Skeletal muscle satellite cell (primary cell): Measurements from ENCODE around the gene CD86. TPM values are rescaled to one million over a fixed set of nuclear protein-coding genes. Genes with fewer than 3 reads are reported as not detected.

ENCODE experiments used
- H3K27me3 ChIP-seq: 2 replicates; pipeline ENCODE4 v1.7.0; 2013; ENCODE audit warnings: low read length; ENCODE audit not compliant: control insufficient read depth, insufficient read depth
- H3K36me3 ChIP-seq: 2 replicates; pipeline ENCODE4 v1.7.0; 2013; ENCODE audit warnings: mild to moderate bottlenecking, control low read depth, low read length; ENCODE audit not compliant: insufficient read depth
- H3K4me1 ChIP-seq: 2 replicates; pipeline ENCODE4 v1.7.0; 2013; ENCODE audit warnings: low read length; ENCODE audit not compliant: control insufficient read depth, insufficient read depth
- H3K4me2 ChIP-seq: 2 replicates; pipeline ENCODE4 v1.7.0; 2013; ENCODE audit warnings: mild to moderate bottlenecking, low read length
- H3K4me3 ChIP-seq: 2 replicates; pipeline ENCODE4 v1.7.0; 2013; ENCODE audit warnings: low read length
- H3K9ac ChIP-seq: 2 replicates; pipeline ENCODE4 v1.7.0; 2013; ENCODE audit warnings: mild to moderate bottlenecking, low read depth, low read length, moderate library complexity
- H3K9me3 ChIP-seq: replicated peaks from 2 replicates; pipeline ENCODE4 v1.7.0; 2013; ENCODE audit warnings: mild to moderate bottlenecking, control low read depth, low read length
- total RNA-seq: library from RNA; depleted of rRNA; stranded (reverse); fragments of >200 nt; gene quantifications from 2 replicates; pipeline ENCODE4 v1.2.3, GENCODE V29; 2012; rRNA removed

Gene CD86
- total RNA-seq, result not detected in 2 replicates

- Histone ChIP-seq H3K4me2 (no peak within 1 kb of the TSS), H3K27me3 (no peaks in the 10 kb centered on the region), H3K4me3 (no peak within 1 kb of the TSS), H3K9me3 (no peaks in the 10 kb centered on the region), H3K36me3 (no peaks in the 10 kb centered on the region), H3K4me1 (no peaks in the 10 kb centered on the region), H3K9ac (no peak within 1 kb of the TSS)
These were observed at the start of gene CD86 for GRCh38 chr3:122055215-122055614. Gene CD86 (plus strand): TSS chr3:122055362. CDS start chr3:122055490, 128 bp downstream.

GRCh38 chr3:122006267-122006666, 48.9 kb upstream of the CD86 start:
- H3K4me2 ChIP-seq, result no peak overlapping the region
- H3K9ac ChIP-seq, result no peak overlapping the region
- no peaks in the 10 kb centered on the region for H3K36me3 ChIP-seq
- H3K27me3 ChIP-seq, result peaks cover 4% of the 10 kb centered on the region
- no peak overlapping the region for H3K4me3 ChIP-seq
- H3K4me1 ChIP-seq, result no peaks in the 10 kb centered on the region
- H3K9me3 ChIP-seq, result no peaks in the 10 kb centered on the region

- Histone ChIP-seq H3K36me3 (no peaks in the 10 kb centered on the region), H3K4me2 (no peak overlapping the region), H3K4me3 (no peak overlapping the region), H3K27me3 (peaks cover 6% of the 10 kb centered on the region), H3K9ac (no peak overlapping the region), H3K4me1 (no peaks in the 10 kb centered on the region), H3K9me3 (no peaks in the 10 kb centered on the region)
These were observed 47.0 kb upstream of the CD86 start for GRCh38 chr3:122008166-122008565.

GRCh38 chr3:122010506-122010905, 44.7 kb upstream of the CD86 start:
- Histone ChIP-seq H3K9me3 (no peaks in the 10 kb centered on the region), H3K4me1 (no peaks in the 10 kb centered on the region), H3K4me2 (no peak overlapping the region)

GRCh38 chr3:122011396-122011795, 43.8 kb upstream of the CD86 start:
- H3K36me3 ChIP-seq, result no peaks in the 10 kb centered on the region
- H3K4me2 ChIP-seq, result no peak overlapping the region
- peaks cover 11% of the 10 kb centered on the region for H3K27me3 ChIP-seq
- H3K4me3 ChIP-seq, result no peak overlapping the region
- H3K9me3 ChIP-seq, result no peaks in the 10 kb centered on the region
- H3K4me1 ChIP-seq, result no peaks in the 10 kb centered on the region
- no peak overlapping the region for H3K9ac ChIP-seq

More at GRCh38 chr3:122010506-122010905, 44.7 kb upstream of the CD86 start:
- H3K36me3 ChIP-seq, result no peaks in the 10 kb centered on the region
- no peak overlapping the region for H3K4me3 ChIP-seq
- H3K9ac ChIP-seq, result no peak overlapping the region
- peaks cover 11% of the 10 kb centered on the region for H3K27me3 ChIP-seq

- peaks cover 11% of the 10 kb centered on the region for H3K27me3 ChIP-seq
- H3K4me3 ChIP-seq, result no peak overlapping the region
- H3K4me1 ChIP-seq, result no peaks in the 10 kb centered on the region
- no peaks in the 10 kb centered on the region for H3K36me3 ChIP-seq
- H3K4me2 ChIP-seq, result no peak overlapping the region
- no peaks in the 10 kb centered on the region for H3K9me3 ChIP-seq
- H3K9ac ChIP-seq, result no peak overlapping the region
These were observed 42.3 kb upstream of the CD86 start for GRCh38 chr3:122012821-122013220.

- Histone ChIP-seq H3K4me2 (no peak overlapping the region), H3K4me3 (no peak overlapping the region), H3K27me3 (peaks cover 11% of the 10 kb centered on the region), H3K4me1 (no peaks in the 10 kb centered on the region), H3K9ac (no peak overlapping the region), H3K36me3 (no peaks in the 10 kb centered on the region), H3K9me3 (no peaks in the 10 kb centered on the region)
These were observed 41.7 kb upstream of the CD86 start for GRCh38 chr3:122013448-122013925.

GRCh38 chr3:122014741-122015140, 40.4 kb upstream of the CD86 start:
- no peak overlapping the region for H3K4me3 ChIP-seq
- no peak overlapping the region for H3K4me2 ChIP-seq
- no peaks in the 10 kb centered on the region for H3K9me3 ChIP-seq
- no peaks in the 10 kb centered on the region for H3K36me3 ChIP-seq
- H3K9ac ChIP-seq, result no peak overlapping the region
- H3K4me1 ChIP-seq, result no peaks in the 10 kb centered on the region
- peaks cover 17% of the 10 kb centered on the region for H3K27me3 ChIP-seq

- H3K36me3 ChIP-seq, result no peaks in the 10 kb centered on the region
- H3K4me3 ChIP-seq, result no peak overlapping the region
- no peak overlapping the region for H3K9ac ChIP-seq
- H3K27me3 ChIP-seq, result peaks cover 32% of the 10 kb centered on the region
- no peak overlapping the region for H3K4me2 ChIP-seq
- H3K4me1 ChIP-seq, result no peaks in the 10 kb centered on the region
- H3K9me3 ChIP-seq, result no peaks in the 10 kb centered on the region
These were observed 35.7 kb upstream of the CD86 start for GRCh38 chr3:122019493-122019892.

- Histone ChIP-seq H3K4me2 (no peak overlapping the region), H3K4me1 (no peaks in the 10 kb centered on the region)
These were observed 34.1 kb upstream of the CD86 start for GRCh38 chr3:122021037-122021436.

GRCh38 chr3:122021811-122022401, 33.3 kb upstream of the CD86 start, which contains the start of gene ILDR1:
Gene ILDR1 (minus strand): TSS chr3:122022247. CDS start chr3:122022077, 170 bp downstream.
- no peak within 1 kb of the TSS for H3K4me2 ChIP-seq
- no peaks in the 10 kb centered on the region for H3K36me3 ChIP-seq
- H3K4me3 ChIP-seq, result no peak within 1 kb of the TSS
- H3K27me3 ChIP-seq, result peaks cover 32% of the 10 kb centered on the region
- H3K9me3 ChIP-seq, result no peaks in the 10 kb centered on the region
- H3K4me1 ChIP-seq, result no peaks in the 10 kb centered on the region
- H3K9ac ChIP-seq, result no peak within 1 kb of the TSS

More at GRCh38 chr3:122021037-122021436, 34.1 kb upstream of the CD86 start:
- H3K36me3 ChIP-seq, result no peaks in the 10 kb centered on the region
- no peak overlapping the region for H3K4me3 ChIP-seq
- peaks cover 32% of the 10 kb centered on the region for H3K27me3 ChIP-seq
- no peaks in the 10 kb centered on the region for H3K9me3 ChIP-seq
- H3K9ac ChIP-seq, result no peak overlapping the region

GRCh38 chr3:122023335-122023910, 31.7 kb upstream of the CD86 start:
- Histone ChIP-seq H3K27me3 (peaks cover 32% of the 10 kb centered on the region), H3K4me3 (no peak overlapping the region), H3K4me1 (no peaks in the 10 kb centered on the region), H3K9ac (no peak overlapping the region), H3K4me2 (no peak overlapping the region), H3K36me3 (no peaks in the 10 kb centered on the region), H3K9me3 (no peaks in the 10 kb centered on the region)
